HG02870 (cell line): ENCODE results near the gene CPB2.
A peak's percentile ranks its signal among the peaks of the same experiment; 100 is the strongest.

Source experiments
- ATAC-seq: cut with Tn5 transposase; IDR thresholded peaks from one replicate; pipeline ENCODE4 v1.9.1; 2021; ENCODE audit warnings: mild to moderate bottlenecking, moderate library complexity; ENCODE audit not compliant: unreplicated experiment

The CPB2 gene

GRCh38 chr13:46053162-46054012 lies 51.4 kb downstream of the CPB2 start:
- ATAC-seq = no peak

- peak; percentile 98 for ATAC-seq
These were observed 52.3 kb downstream of the CPB2 start, which contains the start of gene ZC3H13 for GRCh38 chr13:46052319-46053161. Gene ZC3H13 (minus strand): TSS chr13:46052746. CDS start chr13:46045507, 7,239 bp downstream.

- peak; percentile 12 for ATAC-seq
These were observed 52.9 kb downstream of the CPB2 start for GRCh38 chr13:46051968-46052318.

GRCh38 chr13:46050771-46051170 lies 54.1 kb downstream of the CPB2 start:
- no peak for ATAC-seq

DNA sequence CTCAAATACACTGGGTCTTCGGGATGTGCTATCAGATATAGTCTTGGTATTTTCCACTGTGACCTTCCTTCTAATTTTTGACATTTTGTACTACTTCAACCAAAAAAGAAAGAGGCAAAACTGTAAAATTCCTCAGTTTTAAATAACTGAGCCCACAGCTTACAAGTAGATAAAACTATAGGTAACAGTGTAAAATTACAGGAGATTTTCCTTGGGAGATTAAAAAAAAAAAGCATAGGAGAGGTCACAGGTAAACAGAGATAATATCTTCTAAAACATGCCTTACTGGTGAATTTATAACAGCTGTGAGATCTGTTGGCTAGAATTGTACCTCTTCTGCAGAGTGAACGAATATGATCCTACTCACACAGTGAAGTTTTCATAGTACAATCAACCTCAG lies 59.4 kb downstream of the CPB2 start:
- ATAC-seq = no peak

DNA sequence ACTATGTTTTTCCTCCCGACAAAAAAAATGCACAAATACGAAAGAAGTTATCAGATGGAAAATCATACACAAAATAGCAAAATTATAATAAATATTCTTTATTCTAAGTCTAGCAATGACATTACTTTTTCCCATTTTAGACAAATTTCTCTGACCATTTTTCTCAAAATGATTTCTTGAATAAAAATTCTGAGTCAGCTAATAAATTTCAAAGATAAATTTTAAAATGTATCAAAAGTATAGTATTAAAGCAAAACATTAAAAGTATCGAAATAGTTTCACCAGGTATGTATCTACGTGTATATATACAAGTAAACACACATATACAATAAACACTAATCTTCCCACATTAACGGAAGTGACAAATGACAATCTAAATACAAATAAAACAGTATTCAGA lies 61.2 kb downstream of the CPB2 start:
- no peak for ATAC-seq

DNA sequence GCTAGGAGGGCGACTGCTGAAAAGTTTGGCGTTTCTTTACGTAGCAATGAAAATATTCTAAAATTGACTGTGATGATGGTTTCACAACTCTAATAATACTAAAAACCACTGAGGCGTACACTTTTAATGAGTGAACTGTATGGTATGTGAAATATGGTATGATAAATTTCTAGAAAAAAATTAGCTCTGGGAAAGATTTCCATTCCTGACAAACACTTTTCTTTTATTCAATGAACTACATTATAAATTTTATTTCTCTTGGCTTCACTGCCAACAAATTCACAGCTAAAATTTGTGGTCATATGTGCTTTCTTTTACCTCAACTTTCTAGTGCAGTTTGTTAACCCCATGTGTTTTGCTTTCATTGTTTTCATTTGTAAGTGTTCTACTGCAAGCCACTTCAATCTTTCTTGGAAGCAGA lies 63.4 kb downstream of the CPB2 start:
- ATAC-seq = no peak

GRCh38 chr13:46040763-46041162 lies 64.1 kb downstream of the CPB2 start:
- no peak for ATAC-seq

GRCh38 chr13:46039411-46040182 lies 65.2 kb downstream of the CPB2 start:
- no peak for ATAC-seq

DNA sequence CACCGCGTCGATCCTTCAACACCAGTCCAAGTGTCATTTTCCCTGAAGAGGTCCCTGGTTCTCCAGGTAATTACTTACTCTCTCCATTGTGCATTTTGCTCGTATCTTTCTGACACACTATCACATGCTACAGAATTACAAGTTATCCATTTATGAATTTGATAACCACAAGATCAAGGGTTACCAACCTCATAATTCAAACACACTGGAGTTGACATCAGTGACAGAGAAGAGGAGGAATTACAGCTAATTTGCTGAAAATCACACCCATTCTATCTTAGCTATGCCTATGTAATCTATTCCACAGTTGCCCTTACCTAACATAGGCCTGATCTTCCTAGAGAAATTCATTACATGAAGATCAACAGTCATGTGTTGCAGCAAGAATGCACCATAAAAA lies 66.5 kb downstream of the CPB2 start:
- ATAC-seq = no peak

- ATAC-seq = no peak
These were observed 69.8 kb downstream of the CPB2 start for GRCh38 chr13:46035066-46035465.

GRCh38 chr13:46032341-46032740 lies 72.5 kb downstream of the CPB2 start:
- ATAC-seq = no peak

DNA sequence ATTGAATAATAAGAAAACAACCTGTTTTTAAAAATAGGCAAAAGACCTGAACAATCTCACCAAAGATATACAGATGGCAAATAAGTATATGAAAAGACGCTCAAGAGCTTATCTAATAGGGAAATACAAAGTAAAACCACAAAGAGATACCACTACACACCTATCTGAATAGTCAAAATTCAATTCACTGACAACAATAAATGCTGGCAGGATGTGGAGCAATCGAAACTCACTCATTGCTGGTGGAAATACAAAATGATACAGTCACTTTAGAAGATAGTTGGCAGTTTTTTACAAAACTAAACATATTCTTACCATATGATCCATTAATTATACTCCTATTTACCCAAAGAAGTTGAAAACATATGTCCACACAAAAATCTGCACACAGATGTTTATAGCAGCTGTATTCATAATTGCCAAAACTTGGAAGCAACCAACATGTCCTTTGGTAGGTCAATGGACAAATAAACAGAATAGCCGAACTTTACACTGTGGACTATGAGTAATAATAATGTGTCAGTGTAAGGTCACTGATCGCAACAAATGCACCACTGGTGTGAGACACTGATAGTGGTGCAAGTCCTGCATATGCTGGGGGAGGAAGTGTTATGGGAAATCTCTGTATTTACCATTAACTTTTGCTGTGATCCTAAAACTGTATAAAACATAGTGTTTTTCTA lies 73.1 kb downstream of the CPB2 start:
- no peak for ATAC-seq

GRCh38 chr13:46025157-46025556 lies 79.7 kb downstream of the CPB2 start:
- no peak for ATAC-seq

GRCh38 chr13:46022481-46022880 lies 82.4 kb downstream of the CPB2 start:
- no peak for ATAC-seq

DNA sequence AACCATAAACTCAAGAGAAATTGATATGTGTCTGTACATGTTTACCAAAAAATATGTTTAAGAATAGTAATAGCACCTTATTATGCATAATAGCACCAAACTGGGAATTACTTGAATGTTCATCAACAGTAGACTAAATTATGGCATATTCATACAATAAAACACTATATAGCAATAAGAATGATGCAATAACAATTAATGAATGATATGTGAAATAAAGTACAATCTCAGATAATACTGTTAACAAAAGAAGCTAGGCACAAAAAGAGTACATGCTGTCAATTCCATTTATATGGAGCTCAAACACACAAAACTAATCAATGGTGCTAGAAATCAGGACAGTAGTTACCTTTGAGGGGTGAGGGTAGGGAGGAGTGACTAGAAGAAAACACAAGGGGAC lies 88.6 kb downstream of the CPB2 start:
- no peak for ATAC-seq

GRCh38 chr13:46015366-46015765 lies 89.5 kb downstream of the CPB2 start:
- no peak for ATAC-seq

- ATAC-seq = no peak
These were observed 92.4 kb downstream of the CPB2 start for GRCh38 chr13:46012404-46012803.

- no peak for ATAC-seq
These were observed 94.7 kb downstream of the CPB2 start for GRCh38 chr13:46010148-46010547.

DNA sequence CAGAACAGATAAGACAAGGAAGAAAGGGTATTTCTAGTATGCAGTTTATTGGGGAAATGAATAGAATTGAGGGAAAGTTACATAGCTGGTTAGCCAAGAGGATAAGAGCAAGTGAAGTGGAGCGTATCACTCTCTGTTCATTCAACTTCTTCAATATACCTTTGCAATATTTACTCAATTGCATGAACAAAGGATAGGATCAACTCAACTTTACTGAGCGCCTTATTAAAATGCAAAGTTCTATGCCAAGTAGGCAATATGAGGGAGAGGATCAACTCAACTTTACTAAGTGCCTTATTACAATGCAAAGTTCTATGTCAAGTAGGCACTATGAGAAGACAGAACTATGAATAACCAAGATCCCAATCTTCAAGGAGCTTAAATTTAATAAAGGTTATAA lies 96.2 kb downstream of the CPB2 start:
- no peak for ATAC-seq
